Tibial nerve (tissue), 4 donors: Measurements from ENCODE around the gene CCDC34. TPM values are rescaled to one million over a fixed set of nuclear protein-coding genes. Genes with fewer than 3 reads are reported as not detected.

Experiments
- DNase-seq, 2 donors: peaks; one replicate each; pipeline ENCODE4 v3.0.0-alpha.2; 2019; ENCODE audit warnings: low spot score in 2 of 2
- H3K27ac ChIP-seq, 4 donors: fragments of 200-600 bp; sonication (generic) in 3 of 4; one replicate each; pipeline ENCODE4 v1.5.1; 2017 to 2019; ENCODE audit warnings: mild to moderate bottlenecking in 1 of 4
- H3K27me3 ChIP-seq, 2 donors: fragments of 200-600 bp; sonication (generic) in 1 of 2; one replicate each; pipeline versions ENCODE4 v1.5.1 to v1.6.0; 2017 to 2019
- H3K36me3 ChIP-seq, 3 donors: fragments of 200-600 bp; sonication (generic); one replicate each; pipeline ENCODE4 v1.5.1; 2018 to 2019
- H3K4me1 ChIP-seq, 4 donors: fragments of 200-600 bp; sonication (generic) in 3 of 4; one replicate each; pipeline ENCODE4 v1.5.1; 2017 to 2019
- H3K4me3 ChIP-seq, 4 donors: fragments of 200-600 bp; sonication (generic) in 3 of 4; one replicate each; pipeline ENCODE4 v1.5.1; 2017 to 2019; ENCODE audit warnings: mild to moderate bottlenecking in 1 of 4, moderate library complexity in 1 of 4
- H3K9me3 ChIP-seq, 4 donors: fragments of 200-600 bp; sonication (generic) in 3 of 4; one replicate each; pipeline ENCODE4 v1.5.1; 2017 to 2019
- EP300 ChIP-seq, 2 donors: sonication (generic); formaldehyde crosslinking; IDR thresholded peaks; one replicate each; pipeline ENCODE4 v1.6.1; 2017; ENCODE audit warnings: antibody characterized with exemption in 2 of 2, mild to moderate bottlenecking in 1 of 2
- POLR2A ChIP-seq, 2 donors: fragments of 450-650 bp; IDR thresholded peaks; one replicate each; pipeline ENCODE4 v1.6.1; 2017; ENCODE audit warnings: antibody characterized with exemption in 2 of 2, mild to moderate bottlenecking in 2 of 2, moderate library complexity in 2 of 2
- WGBS, 2 donors: methylation state at CpG; one replicate each; pipeline ENCODE4 v1.1.5; 2018; 5-methylcytosine and 5-hydroxymethylcytosine counted together
- total RNA-seq, 4 donors: library from RNA; depleted of rRNA; stranded (reverse); fragments of >200 nt; gene quantifications; one replicate each; pipeline ENCODE4 v1.1.0, GENCODE V29; 2016
- TF ChIP-seq, protein P1 (sequence below), 5 experiments: fragments of 200-600 bp in 3 of 5; fragments of 450-650 bp in 2 of 5; sonication (generic) in 3 of 5; IDR thresholded peaks; one replicate each; pipeline ENCODE4 v1.5.1; 2016 to 2019; ENCODE audit warnings: antibody characterized with exemption in 5 of 5, mild to moderate bottlenecking in 3 of 5, moderate library complexity in 2 of 5

Gene CCDC34, protein sequence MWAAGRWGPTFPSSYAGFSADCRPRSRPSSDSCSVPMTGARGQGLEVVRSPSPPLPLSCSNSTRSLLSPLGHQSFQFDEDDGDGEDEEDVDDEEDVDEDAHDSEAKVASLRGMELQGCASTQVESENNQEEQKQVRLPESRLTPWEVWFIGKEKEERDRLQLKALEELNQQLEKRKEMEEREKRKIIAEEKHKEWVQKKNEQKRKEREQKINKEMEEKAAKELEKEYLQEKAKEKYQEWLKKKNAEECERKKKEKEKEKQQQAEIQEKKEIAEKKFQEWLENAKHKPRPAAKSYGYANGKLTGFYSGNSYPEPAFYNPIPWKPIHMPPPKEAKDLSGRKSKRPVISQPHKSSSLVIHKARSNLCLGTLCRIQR
- 10 to 100 TPM in 1 of 4 donors, 1 to 10 TPM in 3; 1.4 to 11.5 (median 4.7) TPM for total RNA-seq

DNA sequence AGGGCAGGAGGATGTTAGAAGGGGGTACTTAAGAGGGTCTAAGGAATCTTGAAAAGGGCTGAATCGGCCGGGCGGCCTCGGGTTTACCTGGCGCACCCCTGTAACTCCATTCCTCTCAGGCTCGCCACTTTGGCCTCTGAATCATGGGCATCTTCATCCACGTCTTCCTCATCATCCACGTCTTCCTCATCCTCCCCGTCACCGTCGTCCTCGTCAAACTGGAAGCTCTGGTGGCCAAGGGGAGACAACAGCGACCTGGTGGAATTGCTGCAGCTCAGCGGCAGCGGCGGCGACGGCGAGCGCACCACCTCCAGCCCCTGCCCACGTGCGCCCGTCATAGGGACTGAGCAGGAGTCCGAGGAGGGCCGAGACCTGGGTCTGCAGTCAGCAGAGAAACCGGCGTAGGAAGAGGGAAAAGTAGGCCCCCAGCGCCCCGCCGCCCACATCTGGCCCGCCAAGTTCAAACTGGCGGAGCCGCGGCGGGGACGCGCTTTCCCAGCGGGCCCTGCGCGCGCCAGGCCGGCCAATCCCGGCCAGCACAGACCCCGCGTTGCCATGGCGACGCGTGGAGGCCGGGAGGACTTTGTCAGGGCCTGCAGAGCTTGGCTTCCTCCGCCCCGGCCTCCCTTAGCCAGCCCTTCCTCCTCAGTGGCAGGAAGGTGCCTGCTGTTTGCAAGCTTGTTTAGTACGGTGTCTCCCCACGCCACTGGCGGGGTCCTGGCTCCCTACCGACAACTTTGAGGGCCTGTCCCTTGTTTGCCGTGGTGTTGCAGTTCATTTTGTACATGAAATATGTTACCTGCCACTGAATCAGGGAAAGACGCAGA lies at the start of gene CCDC34:
Gene CCDC34 (minus strand): TSS at position 467 of the 827 bp plus-strand sequence. CDS start 21 bp downstream, at position 446.
- DNase-seq = peak; percentile 66 to 79
- TF ChIP-seq, protein P1, sequence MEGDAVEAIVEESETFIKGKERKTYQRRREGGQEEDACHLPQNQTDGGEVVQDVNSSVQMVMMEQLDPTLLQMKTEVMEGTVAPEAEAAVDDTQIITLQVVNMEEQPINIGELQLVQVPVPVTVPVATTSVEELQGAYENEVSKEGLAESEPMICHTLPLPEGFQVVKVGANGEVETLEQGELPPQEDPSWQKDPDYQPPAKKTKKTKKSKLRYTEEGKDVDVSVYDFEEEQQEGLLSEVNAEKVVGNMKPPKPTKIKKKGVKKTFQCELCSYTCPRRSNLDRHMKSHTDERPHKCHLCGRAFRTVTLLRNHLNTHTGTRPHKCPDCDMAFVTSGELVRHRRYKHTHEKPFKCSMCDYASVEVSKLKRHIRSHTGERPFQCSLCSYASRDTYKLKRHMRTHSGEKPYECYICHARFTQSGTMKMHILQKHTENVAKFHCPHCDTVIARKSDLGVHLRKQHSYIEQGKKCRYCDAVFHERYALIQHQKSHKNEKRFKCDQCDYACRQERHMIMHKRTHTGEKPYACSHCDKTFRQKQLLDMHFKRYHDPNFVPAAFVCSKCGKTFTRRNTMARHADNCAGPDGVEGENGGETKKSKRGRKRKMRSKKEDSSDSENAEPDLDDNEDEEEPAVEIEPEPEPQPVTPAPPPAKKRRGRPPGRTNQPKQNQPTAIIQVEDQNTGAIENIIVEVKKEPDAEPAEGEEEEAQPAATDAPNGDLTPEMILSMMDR (IDR thresholded peaks at IDR 0.05) = peak in 1 of 5 experiments; percentile 31
- TF ChIP-seq EP300 (IDR thresholded peaks at IDR 0.05) = peak in 1 of 2 donors; percentile 54
- no peak for TF ChIP-seq POLR2A (IDR thresholded peaks at IDR 0.05)
- WGBS, 2 donors = 0 to 1% methylated on average over 48 to 57 of the region's 57 CpGs
- H3K27ac ChIP-seq = peak within 1 kb of the TSS in 3 of 4 donors; percentile 30 to 66 (median 31)
- H3K4me3 ChIP-seq = peak within 1 kb of the TSS; percentile 41 to 81 (median 68)
- peaks cover 0 to 18% (median 7%) of the 10 kb centered on the region in 4 donors for H3K4me1 ChIP-seq
- no peaks in the 10 kb centered on the region for H3K9me3 ChIP-seq
- H3K36me3 ChIP-seq = peaks cover 0 to 8% (median 0%) of the 10 kb centered on the region in 3 donors
- no peaks in the 10 kb centered on the region for H3K27me3 ChIP-seq

DNA sequence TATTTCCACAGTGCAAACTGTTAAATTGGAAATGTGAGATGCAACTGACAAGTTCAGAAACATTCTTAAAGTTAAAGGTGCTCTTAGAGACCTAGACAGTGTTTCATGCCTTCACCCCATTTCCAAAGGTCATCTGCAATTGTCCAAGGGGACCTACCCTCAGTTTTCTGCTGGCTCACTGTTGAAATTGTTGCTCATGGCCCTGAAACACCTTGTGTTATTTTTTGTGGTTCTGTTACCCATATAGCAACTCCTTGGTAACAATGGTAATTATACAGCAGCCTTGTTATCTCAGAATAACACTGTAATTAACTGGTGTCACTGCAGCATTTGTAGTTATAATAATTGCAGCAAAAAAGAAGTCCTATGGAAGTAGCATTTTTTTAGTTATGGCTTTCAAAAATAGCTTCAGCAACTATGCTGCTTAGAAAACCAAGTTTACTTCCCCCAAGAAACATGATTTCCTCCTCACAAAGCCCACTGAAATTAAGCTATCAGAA lies 49.2 kb upstream of the CCDC34 start:
- H3K27ac ChIP-seq = no peak overlapping the region

GRCh38 chr11:27411328-27411727 lies 48.3 kb upstream of the CCDC34 start:
- Histone ChIP-seq H3K27me3 (no peaks in the 10 kb centered on the region), H3K9me3 (no peaks in the 10 kb centered on the region), H3K4me3 (no peak overlapping the region), H3K27ac (no peak overlapping the region), H3K36me3 (no peaks in the 10 kb centered on the region), H3K4me1 (peaks cover 0 to 16% (median 2%) of the 10 kb centered on the region in 4 donors)
- no peak for DNase-seq
- TF ChIP-seq, protein P1 (IDR thresholded peaks at IDR 0.05) = no peak
- no peak for TF ChIP-seq EP300 (IDR thresholded peaks at IDR 0.05)
- TF ChIP-seq POLR2A (IDR thresholded peaks at IDR 0.05) = no peak

More for the DNA sequence above, 49.2 kb upstream of the CCDC34 start:
- DNase-seq = no peak
- TF ChIP-seq, protein P1 (IDR thresholded peaks at IDR 0.05) = no peak
- TF ChIP-seq EP300 (IDR thresholded peaks at IDR 0.05) = no peak
- no peak for TF ChIP-seq POLR2A (IDR thresholded peaks at IDR 0.05)
- Histone ChIP-seq H3K4me1 (peaks cover 0 to 16% (median 2%) of the 10 kb centered on the region in 4 donors), H3K4me3 (no peak overlapping the region), H3K36me3 (no peaks in the 10 kb centered on the region), H3K9me3 (no peaks in the 10 kb centered on the region), H3K27me3 (no peaks in the 10 kb centered on the region)

DNA sequence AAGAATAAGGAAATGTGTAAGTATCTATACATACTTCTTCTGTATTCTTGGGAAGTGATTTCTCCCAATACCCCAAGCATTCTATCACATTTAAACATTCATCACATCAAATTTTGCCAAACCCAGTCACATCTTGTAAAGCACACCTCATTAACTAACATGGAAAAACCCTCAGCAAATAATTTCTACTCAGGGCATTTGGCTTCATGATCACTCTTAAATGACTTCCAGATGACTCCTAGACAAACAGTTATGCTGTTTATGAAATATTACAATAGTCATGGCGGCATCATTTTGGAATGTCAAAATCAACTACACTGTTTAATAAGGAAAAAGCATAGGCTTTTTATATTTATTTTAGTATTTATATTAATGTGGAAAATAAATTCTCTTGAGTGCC lies 47.3 kb upstream of the CCDC34 start:
- DNase-seq = no peak
- Histone ChIP-seq H3K4me3 (no peak overlapping the region), H3K9me3 (no peaks in the 10 kb centered on the region), H3K27ac (no peak overlapping the region), H3K27me3 (no peaks in the 10 kb centered on the region), H3K4me1 (peaks cover 0 to 19% (median 3%) of the 10 kb centered on the region in 4 donors), H3K36me3 (no peaks in the 10 kb centered on the region)
- WGBS, 2 donors = 64 to 65% methylated on average over 1 of the region's 1 CpG
- TF ChIP-seq, protein P1 (IDR thresholded peaks at IDR 0.05) = no peak
- TF ChIP-seq POLR2A (IDR thresholded peaks at IDR 0.05) (no peak), EP300 (IDR thresholded peaks at IDR 0.05) (no peak)
